ENCODE data around the gene MAPK14.
A peak's percentile ranks its signal among the peaks of the same experiment; 100 is the strongest.
"Not testable (repeated sequence)": the region's sequence is repeated elsewhere in the genome, so short reads cannot be mapped to it uniquely, and the experiment has no call there.

MAPK14 gene

GRCh38 chr6:36027501-36028087 is at the start of gene MAPK14:
MAPK14 (plus strand) TSS chr6:36027808; CDS start chr6:36028158, 350 bp downstream.
- peak; percentile 93 for DNase-seq (ENCODE audit: low read depth)

- DNase-seq (ENCODE audit: low read depth), result not testable (repeated sequence)
Measured at GRCh38 chr6:35980126-35980525, 47.5 kb upstream of the MAPK14 start.

- DNase-seq (ENCODE audit: low read depth), result no peak
Measured at GRCh38 chr6:35980991-35981645, 46.5 kb upstream of the MAPK14 start.

- DNase-seq (ENCODE audit: low read depth), result no peak
Measured at GRCh38 chr6:35984701-35985100, 42.9 kb upstream of the MAPK14 start.

GRCh38 chr6:35988047-35988446 is 39.6 kb upstream of the MAPK14 start:
- not testable (repeated sequence) for DNase-seq (ENCODE audit: low read depth)

GRCh38 chr6:35993150-35993549 is 34.5 kb upstream of the MAPK14 start:
- no peak for DNase-seq (ENCODE audit: low read depth)

- DNase-seq (ENCODE audit: low read depth), result no peak
Measured at GRCh38 chr6:36000451-36000850, 27.2 kb upstream of the MAPK14 start.

GRCh38 chr6:36015666-36016065 is 11.9 kb upstream of the MAPK14 start:
- no peak for DNase-seq (ENCODE audit: low read depth)

GRCh38 chr6:36018339-36018738 is 9.3 kb upstream of the MAPK14 start:
- no peak for DNase-seq (ENCODE audit: low read depth)

- no peak for DNase-seq (ENCODE audit: low read depth)
Measured at GRCh38 chr6:36019167-36019566, 8.4 kb upstream of the MAPK14 start.

GRCh38 chr6:36020154-36020553 is 7.5 kb upstream of the MAPK14 start:
- no peak for DNase-seq (ENCODE audit: low read depth)

- no peak for DNase-seq (ENCODE audit: low read depth)
Measured at GRCh38 chr6:36023996-36024795, 3.4 kb upstream of the MAPK14 start, which contains the start of gene SLC26A8. SLC26A8 (minus strand) TSS chr6:36024641; CDS start chr6:36019707, 4,934 bp downstream.

- DNase-seq (ENCODE audit: low read depth), result no peak
Measured at GRCh38 chr6:36025260-36025931, 2.2 kb upstream of the MAPK14 start.

GRCh38 chr6:36025932-36026327 is 1.7 kb upstream of the MAPK14 start:
- DNase-seq (ENCODE audit: low read depth), result no peak

GRCh38 chr6:36028088-36028876 is 674 bp downstream of the MAPK14 start:
- DNase-seq (ENCODE audit: low read depth), result peak; percentile 29

GRCh38 chr6:36028877-36029324 is 1.3 kb downstream of the MAPK14 start:
- DNase-seq (ENCODE audit: low read depth), result peak; percentile 57

GRCh38 chr6:36029464-36029863 is 1.9 kb downstream of the MAPK14 start:
- DNase-seq (ENCODE audit: low read depth), result no peak

- no peak for DNase-seq (ENCODE audit: low read depth)
Measured at GRCh38 chr6:36032261-36032660, 4.7 kb downstream of the MAPK14 start.

GRCh38 chr6:36033144-36033543 is 5.5 kb downstream of the MAPK14 start:
- DNase-seq (ENCODE audit: low read depth), result not testable (repeated sequence)

- no peak for DNase-seq (ENCODE audit: low read depth)
Measured at GRCh38 chr6:36033935-36034334, 6.3 kb downstream of the MAPK14 start.

GRCh38 chr6:36034441-36034840 is 6.8 kb downstream of the MAPK14 start:
- DNase-seq (ENCODE audit: low read depth), result no peak
